ENCODE data around the gene DNAJB6. TPM values are rescaled to one million over a fixed set of nuclear protein-coding genes. Genes with fewer than 3 reads are reported as not detected.

The DNAJB6 gene
- total RNA-seq, 2 donors from 2014 or later = 126 to 174 TPM

DNA sequence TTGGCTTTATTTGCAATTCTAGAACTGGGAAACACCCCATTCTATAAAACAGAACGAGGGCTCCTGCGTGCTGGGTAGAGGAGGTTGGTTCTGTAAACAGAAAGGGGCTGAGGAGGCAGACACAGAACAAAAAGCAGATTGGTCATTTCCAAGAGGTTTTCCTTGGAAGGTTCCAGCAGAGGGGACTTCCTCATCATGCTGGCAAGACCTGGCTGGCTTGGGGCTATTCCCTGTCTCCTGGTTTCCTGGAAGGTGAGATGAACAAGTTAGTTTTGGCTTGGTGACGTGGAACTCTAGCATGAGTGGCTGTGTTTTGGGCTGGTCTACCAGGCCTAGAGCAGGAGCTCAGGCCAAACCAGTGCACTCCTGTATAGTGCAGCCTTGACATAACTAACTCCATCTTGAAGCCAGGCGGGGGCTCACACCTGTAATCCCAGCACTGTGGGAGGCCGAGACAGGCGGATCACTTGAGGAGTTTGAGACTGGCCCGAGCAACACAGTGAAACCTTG is 26.1 kb upstream of the DNAJB6 start:
- Mint-ChIP-seq H3K4me1 (peaks cover 38% of the 10 kb centered on the region), H3K36me3 (ENCODE audit: low read depth) (no peaks in the 10 kb centered on the region), H3K27me3 (ENCODE audit: insufficient read depth) (no peaks in the 10 kb centered on the region), H3K27ac (peak overlapping the region; percentile 97), H3K4me3 (no peak overlapping the region), H3K9me3 (no peaks in the 10 kb centered on the region)
- Histone ChIP-seq H3K4me1 (ENCODE audit: control insufficient read depth, insufficient read depth, low read length) (peaks cover 9% of the 10 kb centered on the region), H3K9ac (ENCODE audit: extremely low read depth, low read length, poor library complexity, severe bottlenecking) (no peak overlapping the region), H3K27me3 (ENCODE audit: control insufficient read depth, insufficient read depth, low read length, poor library complexity, severe bottlenecking) (no peaks in the 10 kb centered on the region), H3K9me3 (ENCODE audit: control insufficient read depth, low read length) (no peaks in the 10 kb centered on the region), H3K36me3 (ENCODE audit: control insufficient read depth, insufficient read depth, low read length) (no peaks in the 10 kb centered on the region), H3K4me3 (ENCODE audit: low read length) (no peak overlapping the region), H3K27ac (ENCODE audit: low read depth, low read length) (no peak overlapping the region)
- DNase-seq = peak; percentile 87
- 68 to 85% methylated on average over 4 to 7 of the region's 7 CpGs for WGBS, 2 experiments (ENCODE audit: insufficient coverage in 1 of 2, insufficient read length in 1 of 2)
- TF ChIP-seq, protein P1, sequence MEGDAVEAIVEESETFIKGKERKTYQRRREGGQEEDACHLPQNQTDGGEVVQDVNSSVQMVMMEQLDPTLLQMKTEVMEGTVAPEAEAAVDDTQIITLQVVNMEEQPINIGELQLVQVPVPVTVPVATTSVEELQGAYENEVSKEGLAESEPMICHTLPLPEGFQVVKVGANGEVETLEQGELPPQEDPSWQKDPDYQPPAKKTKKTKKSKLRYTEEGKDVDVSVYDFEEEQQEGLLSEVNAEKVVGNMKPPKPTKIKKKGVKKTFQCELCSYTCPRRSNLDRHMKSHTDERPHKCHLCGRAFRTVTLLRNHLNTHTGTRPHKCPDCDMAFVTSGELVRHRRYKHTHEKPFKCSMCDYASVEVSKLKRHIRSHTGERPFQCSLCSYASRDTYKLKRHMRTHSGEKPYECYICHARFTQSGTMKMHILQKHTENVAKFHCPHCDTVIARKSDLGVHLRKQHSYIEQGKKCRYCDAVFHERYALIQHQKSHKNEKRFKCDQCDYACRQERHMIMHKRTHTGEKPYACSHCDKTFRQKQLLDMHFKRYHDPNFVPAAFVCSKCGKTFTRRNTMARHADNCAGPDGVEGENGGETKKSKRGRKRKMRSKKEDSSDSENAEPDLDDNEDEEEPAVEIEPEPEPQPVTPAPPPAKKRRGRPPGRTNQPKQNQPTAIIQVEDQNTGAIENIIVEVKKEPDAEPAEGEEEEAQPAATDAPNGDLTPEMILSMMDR (conservative IDR thresholded peaks at IDR 0.05) = no peak

DNA sequence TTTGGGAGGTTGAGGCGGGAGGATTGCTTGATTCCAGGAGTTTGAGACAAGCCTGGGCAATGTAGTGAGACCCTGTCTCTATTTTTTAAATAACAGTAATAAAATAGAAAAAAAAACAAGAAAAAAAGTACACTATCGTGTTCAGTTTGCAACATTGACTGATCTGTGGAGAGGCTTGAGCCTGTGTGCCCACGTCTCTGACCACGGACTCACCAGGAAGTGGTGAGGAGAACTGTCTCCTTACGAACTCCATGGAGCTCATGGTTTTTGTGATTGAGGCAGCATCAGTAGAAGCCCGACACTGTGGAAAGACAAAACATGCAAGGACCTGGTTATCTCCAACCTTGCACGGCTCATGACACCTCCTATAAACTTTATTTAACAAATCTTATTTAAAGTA is 23.9 kb upstream of the DNAJB6 start:
- Histone ChIP-seq H3K36me3 (ENCODE audit: control insufficient read depth, insufficient read depth, low read length) (no peaks in the 10 kb centered on the region), H3K9me3 (ENCODE audit: control insufficient read depth, low read length) (no peaks in the 10 kb centered on the region)
- peaks cover 31% of the 10 kb centered on the region for H3K4me1 Mint-ChIP-seq

DNA sequence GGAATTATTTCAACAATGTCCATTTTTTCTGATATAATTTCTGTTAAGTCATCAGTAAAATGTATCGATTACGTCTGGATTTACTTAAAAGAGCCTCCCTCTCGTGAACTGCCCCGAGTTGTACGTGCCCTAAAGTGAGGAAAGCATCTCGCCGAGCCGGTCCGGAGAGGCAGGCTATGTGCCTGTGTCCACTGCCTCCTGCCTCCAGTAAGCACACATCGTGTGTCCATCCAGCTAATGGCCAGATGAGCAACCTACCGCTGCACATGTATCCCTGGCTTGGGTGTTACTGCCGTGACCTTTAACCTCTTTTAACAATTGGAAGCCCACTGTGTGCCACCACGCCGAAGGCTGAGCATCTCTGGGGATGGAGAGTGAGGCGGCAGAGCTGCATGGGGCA is 23.2 kb upstream of the DNAJB6 start:
- no peak overlapping the region for H3K4me3 ChIP-seq (ENCODE audit: low read length)
- H3K4me3 Mint-ChIP-seq = no peak overlapping the region
- peaks cover 37% of the 10 kb centered on the region for H3K4me1 Mint-ChIP-seq
- no peaks in the 10 kb centered on the region for H3K36me3 ChIP-seq (ENCODE audit: control insufficient read depth, insufficient read depth, low read length)
- TF ChIP-seq, protein P1 (conservative IDR thresholded peaks at IDR 0.05) = no peak
- no peaks in the 10 kb centered on the region for H3K27me3 ChIP-seq (ENCODE audit: control insufficient read depth, insufficient read depth, low read length, poor library complexity, severe bottlenecking)
- H3K27ac ChIP-seq (ENCODE audit: low read depth, low read length) = no peak overlapping the region
- H3K9me3 ChIP-seq (ENCODE audit: control insufficient read depth, low read length) = no peaks in the 10 kb centered on the region
- H3K27ac Mint-ChIP-seq = no peak overlapping the region
- H3K27me3 Mint-ChIP-seq (ENCODE audit: insufficient read depth) = no peaks in the 10 kb centered on the region
- peaks cover 4% of the 10 kb centered on the region for H3K4me1 ChIP-seq (ENCODE audit: control insufficient read depth, insufficient read depth, low read length)
- 95% methylated on average over 13 to 15 of the region's 15 CpGs for WGBS, 2 experiments (ENCODE audit: insufficient coverage in 1 of 2, insufficient read length in 1 of 2)
- H3K36me3 Mint-ChIP-seq (ENCODE audit: low read depth) = no peaks in the 10 kb centered on the region
- H3K9ac ChIP-seq (ENCODE audit: extremely low read depth, low read length, poor library complexity, severe bottlenecking) = no peak overlapping the region
- no peaks in the 10 kb centered on the region for H3K9me3 Mint-ChIP-seq
- no peak for DNase-seq

More for the DNA sequence above, 23.9 kb upstream of the DNAJB6 start:
- Mint-ChIP-seq H3K27ac (no peak overlapping the region), H3K27me3 (ENCODE audit: insufficient read depth) (no peaks in the 10 kb centered on the region), H3K36me3 (ENCODE audit: low read depth) (no peaks in the 10 kb centered on the region), H3K9me3 (no peaks in the 10 kb centered on the region), H3K4me3 (no peak overlapping the region)
- Histone ChIP-seq H3K27me3 (ENCODE audit: control insufficient read depth, insufficient read depth, low read length, poor library complexity, severe bottlenecking) (no peaks in the 10 kb centered on the region), H3K27ac (ENCODE audit: low read depth, low read length) (no peak overlapping the region), H3K9ac (ENCODE audit: extremely low read depth, low read length, poor library complexity, severe bottlenecking) (no peak overlapping the region), H3K4me3 (ENCODE audit: low read length) (no peak overlapping the region), H3K4me1 (ENCODE audit: control insufficient read depth, insufficient read depth, low read length) (peaks cover 4% of the 10 kb centered on the region)
- WGBS, 2 experiments (ENCODE audit: insufficient coverage in 1 of 2, insufficient read length in 1 of 2) = 93 to 97% methylated on average over 5 to 7 of the region's 7 CpGs
- TF ChIP-seq, protein P1 (conservative IDR thresholded peaks at IDR 0.05) = no peak
- DNase-seq = no peak
